H1 (cell line): Measurements from ENCODE around the gene ZNF697. TPM values are rescaled to one million over a fixed set of nuclear protein-coding genes. Genes with fewer than 3 reads are reported as not detected.

ENCODE experiments used
- CTCF ChIA-PET: fragments of 300-600 bp; sonication (Branson Sonifier 250); formaldehyde crosslinking; loops from one replicate; lab custom pipeline; 2021; ENCODE audit not compliant: partially characterized antibody; lab: Charles Lee
- POLR2A ChIA-PET: fragments of 300-600 bp; sonication (Branson Sonifier 250); formaldehyde crosslinking; loops from one replicate; lab custom pipeline; 2021; ENCODE audit warnings: inconsistent platforms; ENCODE audit not compliant: partially characterized antibody; lab: Charles Lee
- DNase-seq, 2 experiments: peaks; one replicate each; pipeline versions ENCODE4 v3.0.0 to v3.0.0-alpha.2; 2010 to 2022; ENCODE audit warnings: low spot score in 2 of 2, low read depth in 1 of 2, mixed read lengths in 1 of 2
- FAIRE-seq: peaks from 2 replicates; lab custom pipeline; 2011; peaks lifted over from hg19 to GRCh38; lab: Jason Lieb, UNC
- H2AFZ ChIP-seq: 2 replicates; pipeline ENCODE4 v1.8.1; 2012; ENCODE audit warnings: low read length, inconsistent platforms
- H2AK5ac ChIP-seq: 2 replicates; pipeline ENCODE4 v1.6.1; 2013; ENCODE audit warnings: low read depth, low read length
- H2BK120ac ChIP-seq: replicated peaks from 2 replicates; pipeline ENCODE3; 2013; ENCODE audit warnings: low read depth, low read length, inconsistent platforms
- H2BK12ac ChIP-seq: 2 replicates; pipeline ENCODE4 v1.6.1; 2013; ENCODE audit warnings: low read depth, low read length
- H2BK15ac ChIP-seq: 2 replicates; pipeline ENCODE4 v1.6.1; 2013; ENCODE audit warnings: low read length
- H2BK20ac ChIP-seq: 2 replicates; pipeline ENCODE4 v1.6.1; 2013; ENCODE audit warnings: low read length
- H2BK5ac ChIP-seq: 2 replicates; pipeline ENCODE4 v1.6.1; 2013; ENCODE audit warnings: low read depth, low read length
- H3K14ac ChIP-seq: 2 replicates; pipeline ENCODE4 v1.6.1; 2013; ENCODE audit warnings: inconsistent platforms; ENCODE audit not compliant: insufficient read length
- H3K18ac ChIP-seq: 2 replicates; pipeline ENCODE4 v1.6.1; 2013; ENCODE audit warnings: low read length; ENCODE audit errors: extremely low read depth
- H3K23ac ChIP-seq: 2 replicates; pipeline ENCODE4 v1.6.1; 2013; ENCODE audit warnings: inconsistent platforms; ENCODE audit not compliant: insufficient read length
- H3K23me2 ChIP-seq: 2 replicates; pipeline ENCODE4 v1.6.1; 2013; ENCODE audit warnings: low read depth, low read length
- H3K27ac ChIP-seq: 2 replicates; pipeline ENCODE4 v1.6.1; 2011; ENCODE audit warnings: low read depth, low read length, inconsistent platforms
- H3K27me3 ChIP-seq, 4 experiments: replicated peaks in 1 of 4; 1 replicate in 1 of 4; 2 replicates in 3 of 4; pipeline versions ENCODE4 v1.6.1 to v1.8.1; 2011 to 2013; ENCODE audit warnings: low read length in 3 of 4, mild to moderate bottlenecking in 3 of 4, inconsistent platforms in 2 of 4, mixed read lengths in 2 of 4, moderate library complexity in 1 of 4; ENCODE audit not compliant: control insufficient read depth in 3 of 4, insufficient read depth in 3 of 4; ENCODE audit errors: extremely low read depth in 1 of 4
- H3K36me3 ChIP-seq, 4 experiments: 2 replicates each; pipeline versions ENCODE4 v1.6.1 to v1.8.1; 2011 to 2013; ENCODE audit warnings: mild to moderate bottlenecking in 4 of 4, low read length in 3 of 4, moderate library complexity in 2 of 4, control low read depth in 1 of 4, inconsistent platforms in 1 of 4; ENCODE audit not compliant: insufficient read depth in 4 of 4, control insufficient read depth in 2 of 4
- H3K4ac ChIP-seq: replicated peaks from 2 replicates; pipeline ENCODE3; 2013; ENCODE audit warnings: low read length, low read depth, mixed read lengths, inconsistent platforms; ENCODE audit not compliant: insufficient read length
- H3K4me1 ChIP-seq, 4 experiments: replicated peaks in 1 of 4; 1 replicate in 1 of 4; 2 replicates in 3 of 4; pipeline versions ENCODE4 v1.6.1 to v1.8.1; 2011 to 2013; ENCODE audit warnings: low read length in 3 of 4, inconsistent platforms in 2 of 4, mixed read lengths in 1 of 4; ENCODE audit not compliant: insufficient read depth in 4 of 4, control insufficient read depth in 3 of 4
- H3K4me2 ChIP-seq, 2 experiments: 2 replicates each; pipeline versions ENCODE4 v1.6.1 to v1.8.1; 2011 to 2013; ENCODE audit warnings: low read depth in 2 of 2, low read length in 2 of 2, control low read depth in 1 of 2, inconsistent platforms in 1 of 2, mild to moderate bottlenecking in 1 of 2; ENCODE audit not compliant: insufficient read depth in 1 of 2
- H3K4me3 ChIP-seq, 4 experiments: fragments of 200-600, 300-600 bp in 1 of 4; sonication (generic), shearing (Covaris generic), sonication (Bioruptor Twin) in 1 of 4; 2 replicates each; pipeline versions ENCODE4 v1.5.1 to v1.8.1; 2011 to 2016; ENCODE audit warnings: low read length in 4 of 4, low read depth in 3 of 4, control low read depth in 2 of 4, inconsistent platforms in 2 of 4, mild to moderate bottlenecking in 2 of 4, mixed read lengths in 1 of 4, moderate library complexity in 1 of 4; ENCODE audit not compliant: insufficient read depth in 2 of 4; ENCODE audit errors: extremely low read depth in 1 of 4
- H3K56ac ChIP-seq: replicated peaks from 2 replicates; pipeline ENCODE3; 2013; ENCODE audit warnings: low read depth, mild to moderate bottlenecking, mixed read lengths, low read length, inconsistent platforms; ENCODE audit not compliant: insufficient read length
- H3K79me1 ChIP-seq: 2 replicates; pipeline ENCODE4 v1.6.1; 2013; ENCODE audit warnings: low read depth, low read length, control low read depth
- H3K79me2 ChIP-seq, 2 experiments: 2 replicates each; pipeline versions ENCODE4 v1.6.1 to v1.8.1; 2012 to 2013; ENCODE audit warnings: low read length in 2 of 2, mild to moderate bottlenecking in 2 of 2, inconsistent platforms in 1 of 2; ENCODE audit not compliant: insufficient read depth in 2 of 2, control insufficient read depth in 1 of 2
- H3K9ac ChIP-seq, 4 experiments: replicated peaks in 1 of 4; 1 replicate in 1 of 4; 2 replicates in 3 of 4; pipeline versions ENCODE4 v1.6.1 to v1.8.1; 2011 to 2013; ENCODE audit warnings: low read depth in 3 of 4, low read length in 3 of 4, control low read depth in 2 of 4, mild to moderate bottlenecking in 2 of 4, moderate library complexity in 2 of 4, inconsistent platforms in 1 of 4; ENCODE audit errors: extremely low read depth in 1 of 4
- H3K9me3 ChIP-seq, 2 experiments: 2 replicates each; pipeline versions ENCODE4 v1.6.1 to v1.8.1; 2012 to 2013; ENCODE audit warnings: mild to moderate bottlenecking in 2 of 2, moderate library complexity in 2 of 2, control low read depth in 1 of 2, inconsistent platforms in 1 of 2, low read depth in 1 of 2, low read length in 1 of 2, mixed read lengths in 1 of 2; ENCODE audit not compliant: insufficient read depth in 2 of 2
- H4K20me1 ChIP-seq, 2 experiments: replicated peaks in 1 of 2; 2 replicates each; pipeline versions ENCODE3 to v1.8.1; 2011 to 2013; ENCODE audit warnings: inconsistent platforms in 2 of 2, low read length in 2 of 2, mild to moderate bottlenecking in 1 of 2; ENCODE audit not compliant: insufficient read depth in 2 of 2, control insufficient read depth in 1 of 2
- H4K5ac ChIP-seq: 2 replicates; pipeline ENCODE4 v1.6.1; 2013; ENCODE audit warnings: low read length, low read depth, mixed read lengths, inconsistent platforms; ENCODE audit not compliant: insufficient read length
- H4K8ac ChIP-seq: 2 replicates; pipeline ENCODE4 v1.8.0; 2013; ENCODE audit warnings: mild to moderate bottlenecking, moderate library complexity, low read length, inconsistent platforms; ENCODE audit not compliant: insufficient read depth; ENCODE audit errors: extremely low read depth
- H4K91ac ChIP-seq: replicated peaks from 2 replicates; pipeline ENCODE3; 2013; ENCODE audit warnings: low read length, mixed read lengths, inconsistent platforms; ENCODE audit not compliant: insufficient read length
- ASH2L ChIP-seq: fragments of 200-600, 300-600 bp; sonication (generic); IDR thresholded peaks from one replicate; pipeline ENCODE4 v1.7.1; 2017; ENCODE audit warnings: low read length
- BACH1 ChIP-seq: IDR thresholded peaks from 2 replicates; pipeline ENCODE4 v1.6.1; 2012; ENCODE audit warnings: low read length, improper control_type of control experiment
- BRCA1 ChIP-seq: IDR thresholded peaks from 2 replicates; pipeline ENCODE4 v1.6.1; 2012; ENCODE audit warnings: low read depth, low read length, improper control_type of control experiment
- CEBPB ChIP-seq: IDR thresholded peaks from 2 replicates; pipeline ENCODE4 v1.6.1; 2012; ENCODE audit warnings: low read depth, low read length
- FOSL1 ChIP-seq: IDR thresholded peaks from 2 replicates; pipeline ENCODE4 v1.6.1; 2011; ENCODE audit warnings: mild to moderate bottlenecking, low read depth, low read length, moderate library complexity; ENCODE audit not compliant: insufficient read depth
- KDM1A ChIP-seq: fragments of 200-600, 300-600 bp; sonication (generic); IDR thresholded peaks from 2 replicates; pipeline ENCODE4 v1.7.1; 2016; ENCODE audit warnings: mild to moderate bottlenecking, low read length, borderline replicate concordance
- KDM5A ChIP-seq: fragments of 200-600 bp; IDR thresholded peaks from 2 replicates; pipeline ENCODE4 v1.7.1; 2012; ENCODE audit warnings: mild to moderate bottlenecking, low read length, inconsistent platforms, mixed read lengths
- NRF1 ChIP-seq: IDR thresholded peaks from 2 replicates; pipeline ENCODE4 v1.6.1; 2011; ENCODE audit warnings: mild to moderate bottlenecking, low read depth, low read length, improper control_type of control experiment
- RBBP5 ChIP-seq: IDR thresholded peaks from 2 replicates; pipeline ENCODE4 v1.7.1; 2012; ENCODE audit warnings: low read depth, mild to moderate bottlenecking, inconsistent platforms, low read length, moderate library complexity, borderline replicate concordance
- SIRT6 ChIP-seq: IDR thresholded peaks from one replicate; pipeline ENCODE4 v1.7.1; 2012; ENCODE audit warnings: low read length, inconsistent platforms
- whole genome bisulfite sequencing, 2 experiments: shearing (Covaris generic) in 1 of 2; methylation state at CpG; one replicate each; pipeline versions ENCODE4 v1.1.6 to v1.1.7; 2013 to 2015; ENCODE audit warnings: low lambda C conversion rate in 2 of 2, mixed read lengths in 2 of 2, inconsistent platforms in 1 of 2, low coverage in 1 of 2, missing lambda C conversion rate in 1 of 2; ENCODE audit not compliant: insufficient replicate concordance in 2 of 2, insufficient coverage in 1 of 2, insufficient read length in 1 of 2; ENCODE audit errors: extremely low coverage in 1 of 2, missing lambda C conversion rate in 1 of 2; 5-methylcytosine and 5-hydroxymethylcytosine counted together
- polyA plus RNA-seq, 7 experiments: library from polyadenylated mRNA; depleted of rRNA in 3 of 7; stranded (reverse) in 5 of 7; unstranded in 2 of 7; fragments of >200 nt in 5 of 7; fragments of 200-250 nt in 2 of 7; gene quantifications; 1 replicate in 5 of 7; 2 replicates in 1 of 7; 4 replicates in 1 of 7; pipeline versions ENCODE4 v1.2.1 to v1.2.3, GENCODE V29; 2011 to 2013; ENCODE audit warnings: missing spikeins in 2 of 7, mixed read lengths in 2 of 7
- total RNA-seq: library from RNA; stranded (reverse); fragmentation: NEBNext Ultra II Directional; extraction: Animal tissue kit (Norgen Biotek cat#: 25700); gene quantifications from 2 replicates; pipeline ENCODE4 v1.2.1, GENCODE V29; 2021
- TF ChIP-seq, protein P1 (sequence below): IDR thresholded peaks from 2 replicates; pipeline ENCODE4 v1.6.1; 2012; ENCODE audit warnings: inconsistent platforms

Gene ZNF697
- total and polyA plus RNA-seq, 2 of the 8 experiments (the other 6 are each of a cell fraction or from before 2014, with no cell fraction given), result 5.6 to 18.3 TPM

DNA sequence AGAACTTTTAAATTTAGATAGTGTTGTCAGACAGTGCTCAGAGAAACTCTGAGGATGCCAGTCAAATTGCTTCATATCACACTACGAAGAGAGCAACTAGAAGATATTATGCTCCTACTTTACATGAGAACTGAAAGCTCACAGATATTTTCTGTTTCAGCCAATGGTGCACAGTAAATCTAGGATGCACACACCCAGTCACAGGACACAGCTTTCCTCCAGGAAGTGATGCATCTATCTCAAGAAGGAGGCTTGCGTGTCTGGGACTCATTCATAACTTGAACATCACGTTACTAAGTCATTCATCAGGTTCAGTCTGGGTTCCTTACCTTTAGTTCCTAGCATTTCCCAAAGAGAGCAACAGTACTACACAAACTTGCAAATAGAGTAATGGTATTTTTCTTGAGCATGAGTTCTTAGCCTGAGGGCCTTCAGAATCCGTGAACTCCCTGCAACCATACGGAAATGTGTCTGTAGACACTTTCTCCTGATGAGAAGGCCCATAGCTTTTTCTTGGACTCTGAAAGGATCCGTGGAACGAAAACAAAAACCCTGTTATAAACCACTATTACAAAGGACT is 12.2 kb downstream of the ZNF697 start:
- Histone ChIP-seq H3K4me2 (no peak overlapping the region), H3K79me1 (peaks cover 6% of the 10 kb centered on the region)
- POLR2A ChIA-PET, result interaction anchor here (1.0 to 3.5 kb wide), 3 partner anchors 12 to 15 kb away, joined by 3 to 19 read pairs (median 13); partner anchors contain the start of gene ZNF697

More for the DNA sequence above, 12.2 kb downstream of the ZNF697 start:
- Histone ChIP-seq H3K36me3 (no peaks in the 10 kb centered on the region; a peak in 2 of 8 replicates), H2AFZ (no peak overlapping the region), H3K9ac (no peak overlapping the region), H3K27ac (no peak overlapping the region), H4K91ac (no peak overlapping the region), H3K4me1 (peaks cover 0 to 7% (median 6%) of the 10 kb centered on the region in 4 experiments; a peak in 4 of 7 replicates), H3K23me2 (no peaks in the 10 kb centered on the region), H3K79me2 (peaks cover 0 to 63% of the 10 kb centered on the region in 2 experiments; a peak in 3 of 4 replicates), H3K9me3 (no peaks in the 10 kb centered on the region), H3K27me3 (no peaks in the 10 kb centered on the region), H2BK5ac (no peak overlapping the region), H2AK5ac (no peak overlapping the region), H3K14ac (no peak overlapping the region), H2BK120ac (no peak overlapping the region), H3K56ac (no peak overlapping the region), H4K8ac (no peak overlapping the region), H4K5ac (no peak overlapping the region), H3K23ac (no peak overlapping the region), H3K4me3 (no peak overlapping the region), H2BK20ac (no peak overlapping the region), H2BK12ac (no peak overlapping the region), H3K18ac (no peak overlapping the region), H4K20me1 (peaks cover 2 to 10% of the 10 kb centered on the region in 2 experiments), H3K4ac (no peak overlapping the region), H2BK15ac (no peak overlapping the region)
- DNase-seq (no peak), FAIRE-seq (no peak)
- CTCF ChIA-PET, result interaction anchor here (29.8 kb wide), 1 partner anchor 18 kb away, joined by 786 read pairs; the partner anchor contains the start of gene ZNF697
- WGBS, 2 experiments, result 91% methylated on average over 7 of the region's 7 CpGs; no CpG with 5 or more reads in 1 of the 2 experiments
- TF ChIP-seq FOSL1, result no peak
- TF ChIP-seq NRF1, result no peak
- no peak for TF ChIP-seq CEBPB
- TF ChIP-seq, protein P1, sequence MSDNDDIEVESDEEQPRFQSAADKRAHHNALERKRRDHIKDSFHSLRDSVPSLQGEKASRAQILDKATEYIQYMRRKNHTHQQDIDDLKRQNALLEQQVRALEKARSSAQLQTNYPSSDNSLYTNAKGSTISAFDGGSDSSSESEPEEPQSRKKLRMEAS, result no peak
- no peak for TF ChIP-seq ASH2L
- TF ChIP-seq RBBP5, result no peak
- no peak for TF ChIP-seq BRCA1
- TF ChIP-seq BACH1, result no peak
- no peak for TF ChIP-seq SIRT6
- no peak for TF ChIP-seq KDM1A
- TF ChIP-seq KDM5A, result no peak
